Glomerular visceral epithelial cell (primary cell): ENCODE results near the gene SIGLEC15.
A peak's percentile ranks its signal among the peaks of the same experiment; 100 is the strongest.
"Not testable (repeated sequence)": the region's sequence is repeated elsewhere in the genome, so short reads cannot be mapped to it uniquely, and the experiment has no call there.

ENCODE experiments used
- DNase-seq: peaks from one replicate; pipeline ENCODE4 v3.0.0-alpha.2; 2016; ENCODE audit errors: extremely low spot score

Gene SIGLEC15, protein sequence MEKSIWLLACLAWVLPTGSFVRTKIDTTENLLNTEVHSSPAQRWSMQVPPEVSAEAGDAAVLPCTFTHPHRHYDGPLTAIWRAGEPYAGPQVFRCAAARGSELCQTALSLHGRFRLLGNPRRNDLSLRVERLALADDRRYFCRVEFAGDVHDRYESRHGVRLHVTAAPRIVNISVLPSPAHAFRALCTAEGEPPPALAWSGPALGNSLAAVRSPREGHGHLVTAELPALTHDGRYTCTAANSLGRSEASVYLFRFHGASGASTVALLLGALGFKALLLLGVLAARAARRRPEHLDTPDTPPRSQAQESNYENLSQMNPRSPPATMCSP

DNA sequence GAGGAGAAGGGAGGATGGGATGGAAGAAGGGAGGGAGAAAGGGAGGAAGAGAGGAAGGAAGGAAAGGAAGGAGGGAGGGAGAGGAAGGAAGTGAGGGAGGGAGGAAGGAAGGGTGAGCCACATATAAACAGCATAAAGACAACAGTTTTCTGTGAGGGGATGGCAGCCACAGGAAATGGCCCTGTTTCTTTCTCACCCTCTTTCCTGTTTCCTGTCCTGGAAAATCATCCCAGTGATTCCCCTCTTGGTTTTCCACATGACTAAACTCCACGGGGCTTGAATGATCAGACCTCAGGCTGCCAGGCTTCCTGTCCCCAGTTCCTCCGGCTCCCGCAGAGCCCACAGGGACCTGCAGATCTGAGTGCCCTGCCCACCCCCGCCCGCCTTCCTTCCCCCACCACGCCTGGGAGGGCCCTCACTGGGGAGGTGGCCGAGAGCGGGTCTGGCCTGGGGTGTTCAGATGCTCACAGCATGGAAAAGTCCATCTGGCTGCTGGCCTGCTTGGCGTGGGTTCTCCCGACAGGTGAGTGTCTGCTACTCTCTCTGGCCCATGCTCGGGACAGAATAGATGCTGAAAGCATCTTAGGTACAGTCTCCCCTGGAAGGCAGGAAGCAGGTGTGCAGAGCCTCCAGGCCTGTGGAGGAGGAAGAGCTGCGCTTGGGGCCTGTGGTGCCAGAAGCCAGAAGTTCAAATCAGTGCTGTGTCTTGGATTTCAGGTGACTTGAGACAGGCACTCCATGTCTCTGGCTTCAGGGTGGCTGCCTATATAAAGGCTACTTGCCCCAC, at the start of gene SIGLEC15:
Gene SIGLEC15, plus strand, starts transcription at position 418 of the 787 bp plus-strand sequence. Its CDS starts 54 bp downstream, at position 472.
- DNase-seq, result peak; percentile 91

DNA sequence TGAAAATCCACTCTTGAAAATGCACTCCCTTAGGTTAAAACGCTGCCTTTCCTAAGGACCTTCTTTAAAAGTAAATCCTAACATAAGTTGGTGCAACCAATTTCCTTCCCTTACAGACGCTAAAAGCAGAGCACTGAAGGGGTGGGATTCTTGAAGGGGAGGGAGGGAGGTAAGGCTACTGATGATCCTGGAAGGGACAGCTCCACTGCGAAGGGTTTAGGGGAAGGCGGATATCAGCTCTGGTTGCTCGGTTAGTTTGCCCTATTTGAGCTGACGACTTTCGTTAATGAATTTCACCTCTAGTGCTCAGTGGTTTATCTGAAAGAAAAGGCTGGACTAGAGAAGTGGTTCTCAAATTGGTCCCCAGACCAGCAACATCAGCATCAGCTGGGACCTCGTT, 49.7 kb upstream of the SIGLEC15 start:
- no peak for DNase-seq

DNA sequence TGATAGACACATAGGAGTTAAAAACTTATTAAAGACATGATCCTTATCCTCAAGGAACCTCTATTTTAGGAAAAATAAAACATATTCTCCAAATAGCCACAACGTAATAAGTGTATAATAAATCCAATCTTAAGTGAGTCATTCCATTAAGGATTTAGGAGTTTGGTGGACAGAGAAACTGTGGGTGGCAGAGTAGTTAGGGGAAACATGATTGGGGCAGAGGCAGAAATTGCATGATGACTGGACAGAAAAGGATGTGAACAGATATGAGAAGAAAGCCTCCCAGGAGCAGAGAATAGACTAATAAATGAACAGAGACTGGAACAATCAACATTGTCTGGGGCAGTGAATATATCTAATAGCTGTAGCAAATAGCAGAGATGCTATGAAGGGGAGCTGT, 48.1 kb upstream of the SIGLEC15 start:
- DNase-seq, result no peak

DNA sequence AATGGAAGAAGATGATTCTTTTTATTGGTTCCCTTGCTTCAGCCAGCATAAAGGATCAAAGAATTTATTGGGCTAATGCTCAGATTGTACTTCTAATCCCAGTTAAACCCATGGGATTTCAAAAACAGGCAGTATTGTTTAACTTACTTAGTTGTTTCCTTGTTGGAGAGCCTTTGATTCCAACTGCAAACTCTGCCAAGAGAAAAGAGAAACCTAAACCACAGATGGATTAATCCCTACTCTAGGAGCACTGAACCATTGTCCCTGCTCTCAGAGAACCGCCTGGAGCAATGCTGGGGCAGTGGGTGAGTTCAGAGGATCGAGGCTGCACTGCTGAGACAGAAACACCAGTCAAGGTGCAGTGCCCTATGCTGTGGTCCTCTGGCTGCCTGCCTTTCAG, 44.9 kb upstream of the SIGLEC15 start:
- DNase-seq, result no peak

DNA sequence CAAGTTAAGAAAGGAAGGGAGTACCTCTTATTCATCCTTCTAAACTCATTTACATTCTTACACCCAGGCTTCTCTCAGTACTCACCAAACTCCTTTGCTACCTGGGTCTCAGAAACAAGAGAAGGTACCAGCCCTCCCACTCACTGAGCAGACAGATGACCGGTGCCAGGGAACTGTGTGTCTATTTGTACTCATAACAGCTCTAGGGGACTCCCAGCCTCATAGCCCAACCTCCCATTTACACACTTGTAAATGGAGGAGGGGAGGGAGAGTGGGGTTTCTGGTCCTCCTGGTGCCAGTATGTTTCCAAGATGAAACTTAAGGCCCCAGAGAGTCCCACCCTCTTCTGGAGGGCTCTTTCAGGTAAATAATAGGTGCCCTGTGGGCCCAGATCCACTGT, 42.8 kb upstream of the SIGLEC15 start:
- DNase-seq, result no peak

DNA sequence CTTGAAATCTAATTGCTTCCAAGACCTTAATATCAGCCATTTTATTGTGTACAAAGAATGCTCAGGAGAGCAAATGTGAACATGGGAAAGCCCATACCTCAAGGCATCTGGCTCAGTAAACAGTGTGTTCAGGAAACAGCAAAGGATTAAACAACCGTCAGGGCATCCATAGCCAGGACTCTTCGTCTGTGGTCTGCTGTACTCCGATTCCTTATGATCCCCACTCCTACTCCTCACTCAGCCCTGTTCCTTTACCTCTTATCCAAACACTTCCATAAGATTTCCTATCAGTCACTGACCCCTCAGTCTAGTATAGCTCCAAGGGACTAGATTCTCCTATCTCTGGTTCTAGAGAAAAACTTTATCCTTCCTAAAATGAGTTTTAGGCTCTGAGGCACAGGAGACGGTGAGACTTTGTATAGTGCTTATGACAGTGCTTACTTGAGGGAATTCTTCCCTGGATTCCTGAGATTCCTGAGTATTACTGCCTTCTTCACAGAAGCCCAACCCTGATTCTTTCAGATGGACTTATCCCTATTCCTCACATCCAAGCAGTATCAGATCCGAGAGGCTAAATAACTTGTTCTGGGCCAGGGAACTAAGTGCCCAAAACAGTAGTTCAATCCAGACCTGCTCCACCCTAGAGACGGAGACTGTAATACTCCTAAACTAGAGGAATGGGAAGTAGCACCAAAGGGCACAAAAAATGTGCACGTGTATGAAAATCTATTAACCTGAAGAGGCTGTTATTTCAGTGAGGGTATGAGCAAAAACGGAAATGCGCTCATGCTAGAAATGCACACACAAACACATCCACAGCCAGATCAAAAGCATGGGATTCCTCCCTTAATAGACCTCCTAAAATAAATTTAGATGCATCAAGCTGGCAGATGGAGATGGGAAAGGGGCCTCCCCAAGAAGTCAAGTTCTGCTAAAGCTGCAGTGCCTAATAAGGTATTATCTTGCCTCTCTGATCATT, 42.1 kb upstream of the SIGLEC15 start:
- peak; percentile 58 for DNase-seq

DNA sequence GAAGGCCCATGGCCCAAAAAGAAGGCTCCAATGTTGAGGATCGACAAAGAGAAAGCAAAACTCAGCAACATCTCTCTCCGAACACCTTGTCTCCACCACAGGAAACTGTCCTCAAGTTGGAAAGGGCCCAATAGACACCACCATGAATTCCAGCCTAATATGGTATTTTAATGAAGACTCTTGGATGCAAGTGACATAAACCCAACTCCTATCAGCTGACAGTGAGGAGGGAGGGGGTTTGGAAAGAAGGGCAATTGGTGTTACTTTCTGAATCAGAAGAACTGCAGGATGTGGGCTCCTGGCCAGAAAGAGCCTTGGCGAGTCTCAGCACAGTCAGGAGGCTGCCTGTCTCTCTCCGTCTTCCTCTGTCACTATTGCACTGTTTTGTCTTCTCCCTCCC, 40.3 kb upstream of the SIGLEC15 start:
- DNase-seq, result no peak

DNA sequence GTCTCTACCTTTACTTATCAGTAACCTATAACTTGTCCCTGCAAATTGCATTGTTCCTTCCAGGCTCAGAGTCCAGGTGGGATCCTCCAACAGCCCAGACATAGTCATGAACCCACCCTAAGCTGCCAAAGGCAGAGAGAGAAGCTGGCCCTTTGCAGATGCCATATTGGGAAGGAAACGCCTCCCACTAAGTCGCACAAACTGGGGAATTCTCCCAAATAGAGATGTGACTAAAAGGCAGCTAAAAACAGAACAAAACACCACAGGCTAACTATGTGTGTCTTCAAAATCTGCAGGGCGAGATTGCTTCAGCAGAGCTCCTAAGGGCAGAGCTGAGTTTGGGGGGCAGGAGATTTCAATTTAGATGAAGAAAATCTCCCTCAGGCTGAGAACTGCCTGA, 38.5 kb upstream of the SIGLEC15 start:
- DNase-seq, result no peak

DNA sequence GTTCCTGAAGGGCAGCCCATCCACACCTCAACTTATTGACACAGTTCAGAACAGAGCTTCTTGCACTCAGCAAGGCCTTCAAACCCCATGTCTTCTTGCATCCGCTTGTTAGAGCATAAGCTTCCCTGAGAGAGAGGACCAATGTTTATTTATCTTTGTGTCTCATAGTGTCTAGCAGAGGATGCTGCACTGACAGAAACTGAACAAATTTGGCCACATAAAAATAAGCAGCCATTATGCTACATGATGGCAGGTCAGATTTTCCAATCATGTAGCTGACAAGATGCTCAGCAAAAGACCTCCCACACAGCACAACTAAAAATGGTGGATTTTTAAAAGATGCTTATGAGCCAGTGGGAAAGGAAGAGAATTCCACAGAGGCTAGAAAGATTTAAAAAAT, 38.1 kb upstream of the SIGLEC15 start:
- DNase-seq, result no peak

DNA sequence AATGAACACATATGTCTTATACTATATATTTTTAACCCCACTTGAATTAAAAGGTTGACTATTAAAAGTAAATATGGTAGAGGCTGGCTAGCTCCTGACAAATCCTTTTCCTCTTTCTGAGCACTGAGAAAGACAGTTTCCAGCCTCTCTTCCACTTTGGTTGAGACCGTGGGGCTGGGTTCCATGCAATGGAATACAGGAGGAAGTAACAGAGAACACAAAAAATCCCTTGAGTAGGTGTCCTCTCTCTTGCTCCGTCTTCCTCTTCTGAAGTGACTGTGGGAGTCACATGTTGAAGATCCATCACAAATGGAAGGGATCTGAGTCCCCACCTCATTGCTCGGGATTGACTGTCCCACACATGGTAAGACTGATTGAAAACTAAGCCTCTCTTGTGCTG, 36.6 kb upstream of the SIGLEC15 start:
- no peak for DNase-seq

DNA sequence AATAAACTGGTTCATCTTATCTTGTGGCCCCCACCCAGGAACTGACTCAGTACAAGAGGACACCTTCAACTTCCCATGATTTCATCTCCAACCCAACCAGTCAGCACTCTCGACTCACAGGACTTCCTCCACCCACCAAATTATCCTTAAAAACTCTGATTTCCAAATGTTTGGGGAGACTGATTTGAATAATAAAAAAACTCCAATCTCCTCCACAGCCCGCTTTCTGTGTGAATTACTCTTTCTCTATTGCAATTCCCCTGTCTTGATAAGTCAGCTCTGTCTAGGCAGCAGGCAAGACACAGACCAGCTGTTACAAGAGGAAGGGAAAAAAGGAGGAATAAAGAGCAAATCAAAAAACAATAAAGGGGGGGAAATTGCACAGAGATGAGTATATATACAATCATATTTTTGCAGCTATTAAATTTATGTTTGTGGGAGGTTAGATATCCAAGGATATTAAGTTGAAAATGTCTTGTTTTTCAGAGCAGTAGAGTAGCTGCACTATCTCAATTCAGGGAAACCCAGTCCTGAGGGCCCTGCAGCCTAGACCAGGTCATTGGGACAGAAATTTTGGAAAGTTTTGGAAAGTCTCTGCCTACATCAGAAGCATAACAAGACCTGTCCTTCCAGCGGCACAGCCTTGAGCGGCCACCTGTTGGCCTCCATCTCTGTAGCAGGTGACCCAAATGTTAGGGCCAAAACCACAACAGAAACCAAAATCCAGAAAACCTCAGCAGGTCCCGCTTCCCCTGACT, 32.8 kb upstream of the SIGLEC15 start:
- DNase-seq, result no peak

DNA sequence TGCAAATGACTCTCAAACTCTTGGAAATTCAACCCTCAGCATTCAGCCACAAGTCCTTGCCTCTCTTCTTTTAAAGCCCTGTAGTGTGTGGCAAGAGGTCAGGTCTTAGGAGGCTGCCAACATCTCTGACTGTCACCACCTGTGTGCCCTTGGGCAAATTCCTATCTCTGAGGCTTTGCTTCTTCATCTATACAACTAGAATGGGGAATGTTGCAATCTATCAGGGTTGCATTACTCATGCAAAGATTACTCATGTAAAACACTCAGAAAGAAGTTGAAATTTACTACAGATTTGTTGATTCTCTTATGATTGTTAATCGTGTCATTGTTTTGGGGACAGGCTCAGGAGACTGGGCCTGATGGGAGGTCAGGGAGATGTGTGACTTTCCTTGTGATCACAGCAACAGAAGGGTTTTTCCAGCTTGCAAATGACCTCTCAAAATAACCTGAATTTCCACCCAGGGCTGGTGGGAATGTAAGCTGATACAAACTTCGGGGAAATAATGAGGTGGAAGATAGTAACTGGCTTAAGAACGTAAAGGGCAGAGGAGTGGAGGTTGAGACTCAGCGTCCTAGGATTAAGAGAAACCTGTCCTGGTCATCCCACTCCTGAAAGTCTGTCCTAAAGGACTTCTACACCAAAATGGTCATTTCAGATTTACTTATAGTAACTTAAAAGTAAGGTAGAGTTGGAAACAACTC, 32.1 kb upstream of the SIGLEC15 start:
- DNase-seq, result peak; percentile 89

DNA sequence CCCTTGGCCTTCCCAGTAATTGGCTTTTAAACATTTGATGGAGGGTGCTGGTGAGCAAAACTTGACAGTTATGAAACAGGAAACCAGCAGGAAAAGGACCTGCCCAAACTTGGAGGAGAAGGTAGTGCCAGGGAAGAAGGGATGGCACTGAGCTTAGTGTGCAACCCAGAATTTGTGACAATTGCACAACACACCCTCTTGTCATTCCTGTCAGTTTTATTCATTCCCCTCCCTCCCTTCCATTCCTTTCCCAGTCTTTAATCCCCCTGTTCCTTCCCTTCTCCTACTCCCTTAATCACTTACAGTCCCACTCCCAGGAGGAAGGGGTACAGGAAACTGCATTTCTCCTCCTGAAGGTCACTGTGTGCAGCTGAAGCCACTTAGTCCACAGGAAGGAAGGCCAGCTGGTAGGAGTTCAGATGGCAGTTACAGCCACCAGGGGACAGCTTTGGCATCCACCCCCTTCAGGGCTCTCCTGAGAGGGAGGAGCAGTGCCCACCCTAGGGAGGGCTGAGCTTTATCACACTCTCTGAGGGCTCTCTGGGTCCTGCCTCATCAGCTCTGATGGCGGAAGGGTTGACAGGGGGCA, 24.0 kb upstream of the SIGLEC15 start:
- DNase-seq, result no peak

DNA sequence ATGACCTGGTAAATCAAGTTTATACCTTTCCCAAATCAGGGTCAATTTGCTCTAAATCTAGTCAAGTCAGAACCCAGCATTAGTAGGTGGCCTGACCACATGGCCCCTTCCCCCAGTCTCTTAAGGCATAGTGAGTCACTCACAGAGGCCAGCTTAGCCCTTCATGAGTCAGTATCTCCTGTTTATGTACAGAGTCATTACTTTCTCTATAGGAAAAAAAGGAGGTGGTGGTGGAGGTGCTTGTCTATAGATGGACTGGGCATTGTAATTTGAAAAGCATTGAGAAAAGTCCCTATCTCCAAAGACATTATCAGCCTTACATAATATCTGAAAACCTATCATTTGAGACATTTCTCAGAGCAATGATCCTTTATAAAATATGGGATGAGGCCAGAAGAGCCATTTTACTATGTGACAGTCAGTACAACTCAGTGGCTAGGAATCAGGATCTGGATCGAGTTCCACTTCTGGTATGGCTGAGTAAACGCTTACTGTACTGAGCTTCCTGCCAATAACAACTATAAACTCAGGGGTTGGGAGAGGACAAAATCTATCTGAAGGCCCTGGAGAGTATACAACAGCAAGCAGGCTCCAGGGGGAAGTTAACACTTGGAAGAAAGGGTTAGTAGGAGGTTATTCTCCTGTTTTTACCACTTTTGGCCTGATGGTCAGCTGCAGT, 22.5 kb upstream of the SIGLEC15 start:
- peak; percentile 88 for DNase-seq

DNA sequence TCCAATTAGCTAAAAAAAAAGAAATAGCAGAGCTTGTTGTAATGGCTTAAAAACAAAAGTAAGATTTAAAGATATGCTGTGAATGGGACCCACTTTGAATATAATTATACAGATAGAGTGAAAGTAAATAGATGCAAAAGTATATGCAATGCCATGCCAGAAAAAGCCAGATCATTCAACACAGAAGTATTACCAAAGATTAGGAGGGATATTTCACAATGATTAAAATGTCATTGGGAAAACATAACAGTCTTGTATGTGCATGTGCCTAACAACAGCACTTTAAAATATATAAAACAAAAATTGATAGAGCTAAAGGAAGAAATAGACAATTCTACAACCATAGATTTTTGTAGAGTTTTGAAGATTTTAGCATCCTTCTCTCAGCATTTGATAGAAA, 19.9 kb upstream of the SIGLEC15 start:
- DNase-seq, result no peak

DNA sequence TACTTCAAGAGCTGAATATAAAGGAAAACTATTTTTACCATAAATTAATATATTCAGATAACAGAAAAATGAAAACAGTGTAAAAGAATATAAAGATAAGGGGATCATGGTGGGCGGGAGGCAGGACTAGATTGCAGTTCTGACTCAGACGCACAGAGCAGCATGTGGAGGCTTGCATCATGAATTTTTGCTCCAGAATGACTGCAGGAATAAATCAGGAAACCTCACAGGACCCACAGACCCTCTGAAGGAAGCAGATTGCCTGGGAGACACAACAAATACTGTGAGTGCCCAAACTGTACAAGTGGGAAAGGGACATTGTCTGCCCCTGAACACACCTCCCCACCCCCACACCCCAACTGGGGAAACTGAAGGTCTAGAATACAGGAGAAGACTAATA, 19.2 kb upstream of the SIGLEC15 start:
- no peak for DNase-seq

DNA sequence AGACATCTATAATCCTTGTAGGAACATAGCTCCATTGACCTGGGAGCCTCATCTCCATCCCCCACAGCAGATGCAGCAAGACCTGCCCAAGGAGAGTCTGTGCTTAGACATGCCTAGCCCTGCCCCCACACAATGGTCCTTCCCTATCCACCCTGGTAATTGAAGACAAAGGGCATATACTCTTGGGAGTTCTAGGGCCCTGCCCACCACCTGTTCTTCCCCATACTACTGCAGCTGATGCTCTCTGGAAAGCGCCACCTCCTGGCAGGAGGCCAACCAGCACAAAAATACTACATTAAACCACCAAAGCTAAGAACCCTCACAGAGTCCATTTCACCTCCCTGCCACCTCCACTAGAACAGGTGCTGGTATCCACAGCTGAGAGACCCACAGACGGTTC, 18.3 kb upstream of the SIGLEC15 start:
- not testable (repeated sequence) for DNase-seq

DNA sequence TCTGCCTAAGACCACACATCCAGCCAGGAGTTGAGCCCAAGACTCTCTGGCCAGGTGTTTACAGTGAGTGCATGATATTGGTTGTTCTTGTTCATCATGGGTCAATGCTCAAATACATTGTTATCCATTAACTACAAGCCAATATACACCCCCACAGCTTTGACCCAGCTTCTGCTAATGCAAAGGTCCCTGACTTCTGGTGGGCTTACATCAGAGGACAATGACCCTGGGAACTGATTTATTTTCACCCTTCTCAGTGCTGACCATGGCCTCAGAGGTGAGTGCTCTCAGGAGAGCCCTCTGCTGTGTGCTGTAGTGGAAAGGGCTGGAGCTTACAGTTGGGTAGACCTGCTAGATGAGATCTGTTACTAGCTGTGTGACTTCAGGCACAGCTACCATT, 10.7 kb upstream of the SIGLEC15 start:
- not testable (repeated sequence) for DNase-seq

DNA sequence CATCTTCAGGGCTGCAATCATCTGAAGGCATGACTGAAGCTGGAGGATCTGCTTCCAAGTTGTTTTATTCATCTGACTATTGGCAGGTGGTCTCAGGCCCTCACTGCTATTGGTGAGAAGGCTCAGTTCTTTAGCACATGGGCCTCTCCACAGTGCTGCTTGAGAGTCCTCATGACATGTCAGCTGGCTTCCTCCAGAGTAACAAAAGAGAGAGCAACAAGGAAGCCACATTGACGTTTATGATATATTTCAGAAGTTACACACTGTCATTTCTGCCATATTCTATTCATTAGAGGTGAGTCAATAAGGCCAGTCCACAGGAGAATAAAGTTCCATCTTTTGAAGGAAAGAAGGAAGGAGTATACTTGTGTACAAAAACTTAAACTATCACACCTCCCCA, 7.9 kb upstream of the SIGLEC15 start:
- DNase-seq, result no peak

DNA sequence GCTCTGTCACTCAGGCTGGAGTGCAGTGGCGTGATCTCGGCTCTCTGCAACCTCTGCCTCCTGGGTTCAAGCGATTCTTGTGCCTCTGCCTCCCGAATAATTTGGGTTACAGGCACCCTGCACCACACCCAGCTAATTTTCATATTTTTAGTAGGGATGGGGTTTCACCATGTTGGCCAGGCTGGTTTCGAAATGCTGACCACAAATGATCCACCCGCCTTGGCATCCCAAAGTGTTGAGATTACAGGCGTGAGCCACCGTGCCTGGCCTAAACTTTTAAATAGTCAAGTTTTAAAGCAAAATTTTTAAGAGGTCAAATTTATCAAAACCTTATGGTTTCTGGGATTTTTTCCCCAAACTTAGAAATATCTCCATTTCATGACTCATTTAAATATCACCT, 6.7 kb upstream of the SIGLEC15 start:
- DNase-seq, result not testable (repeated sequence)
